Measurements from ENCODE around the gene NPHP1.

GRCh38 chr2:110216803-110217202 lies 12.0 kb upstream of the NPHP1 start:
- TF ChIP-seq ZNF219 (CRISPR knock-in tag; IDR thresholded peaks at IDR 0.05; ENCODE audit: borderline replicate concordance) (no peak), SP1 (CRISPR knock-in tag; conservative IDR thresholded peaks at IDR 0.05) (no peak), ZNF396 (CRISPR knock-in tag; IDR thresholded peaks at IDR 0.05; ENCODE audit: borderline replicate concordance) (no peak), E2F5 (CRISPR knock-in tag; IDR thresholded peaks at IDR 0.05) (no peak), CREM (CRISPR knock-in tag; IDR thresholded peaks at IDR 0.05) (no peak)
- TF ChIP-seq, protein P1, sequence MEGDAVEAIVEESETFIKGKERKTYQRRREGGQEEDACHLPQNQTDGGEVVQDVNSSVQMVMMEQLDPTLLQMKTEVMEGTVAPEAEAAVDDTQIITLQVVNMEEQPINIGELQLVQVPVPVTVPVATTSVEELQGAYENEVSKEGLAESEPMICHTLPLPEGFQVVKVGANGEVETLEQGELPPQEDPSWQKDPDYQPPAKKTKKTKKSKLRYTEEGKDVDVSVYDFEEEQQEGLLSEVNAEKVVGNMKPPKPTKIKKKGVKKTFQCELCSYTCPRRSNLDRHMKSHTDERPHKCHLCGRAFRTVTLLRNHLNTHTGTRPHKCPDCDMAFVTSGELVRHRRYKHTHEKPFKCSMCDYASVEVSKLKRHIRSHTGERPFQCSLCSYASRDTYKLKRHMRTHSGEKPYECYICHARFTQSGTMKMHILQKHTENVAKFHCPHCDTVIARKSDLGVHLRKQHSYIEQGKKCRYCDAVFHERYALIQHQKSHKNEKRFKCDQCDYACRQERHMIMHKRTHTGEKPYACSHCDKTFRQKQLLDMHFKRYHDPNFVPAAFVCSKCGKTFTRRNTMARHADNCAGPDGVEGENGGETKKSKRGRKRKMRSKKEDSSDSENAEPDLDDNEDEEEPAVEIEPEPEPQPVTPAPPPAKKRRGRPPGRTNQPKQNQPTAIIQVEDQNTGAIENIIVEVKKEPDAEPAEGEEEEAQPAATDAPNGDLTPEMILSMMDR (IDR thresholded peaks at IDR 0.05) = no peak
- TF ChIP-seq, protein P2, sequence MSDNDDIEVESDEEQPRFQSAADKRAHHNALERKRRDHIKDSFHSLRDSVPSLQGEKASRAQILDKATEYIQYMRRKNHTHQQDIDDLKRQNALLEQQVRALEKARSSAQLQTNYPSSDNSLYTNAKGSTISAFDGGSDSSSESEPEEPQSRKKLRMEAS (CRISPR knock-in tag; IDR thresholded peaks at IDR 0.05) = no peak
